ENCODE measurements around the gene SLCO3A1. TPM values are rescaled to one million over a fixed set of nuclear protein-coding genes. Genes with fewer than 3 reads are reported as not detected.

SLCO3A1 gene
- total RNA-seq, 1 donor from 2014 or later: 1.2 TPM

DNA sequence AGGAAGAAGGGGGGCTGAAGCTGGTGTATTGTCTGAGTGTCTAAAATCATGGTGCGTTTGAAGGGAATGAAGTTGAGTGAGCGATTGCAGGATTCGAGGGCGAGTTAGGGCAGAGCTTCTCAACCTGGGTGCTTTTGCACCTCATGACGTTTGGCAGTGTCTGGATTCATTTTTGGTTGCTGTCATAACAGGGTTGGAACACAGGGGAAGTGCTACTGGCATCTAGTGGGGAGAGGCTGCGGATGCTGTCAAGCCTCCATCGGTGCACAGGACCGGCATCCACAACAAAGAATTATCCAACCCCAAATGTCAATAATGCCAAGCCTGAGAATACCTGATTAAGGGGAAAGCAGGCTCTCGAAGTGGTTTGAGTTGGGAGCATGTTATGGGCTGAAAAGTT is 120.0 kb downstream of the SLCO3A1 start:
- no peak for DNase-seq

DNA sequence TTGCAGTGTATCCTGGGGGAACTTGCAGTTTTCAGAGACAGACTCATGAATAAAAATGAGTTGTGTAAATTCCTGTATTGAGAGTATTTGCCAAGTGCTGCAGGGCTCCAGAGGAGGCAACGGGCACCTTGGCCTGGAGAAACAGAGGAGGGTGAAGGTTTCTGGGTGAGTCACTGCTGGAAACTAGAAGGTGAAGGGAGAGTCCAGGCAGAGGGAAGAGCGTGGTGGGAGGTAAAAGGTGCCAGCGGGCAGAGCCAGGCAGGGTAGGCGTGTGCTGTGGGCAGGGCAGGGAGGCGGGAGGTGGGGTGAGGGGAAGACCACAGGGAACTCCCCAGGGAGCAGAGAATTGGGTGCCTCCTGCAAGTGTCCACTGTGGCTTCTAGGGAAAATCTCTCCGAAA is 120.8 kb downstream of the SLCO3A1 start:
- no peak for DNase-seq

DNA sequence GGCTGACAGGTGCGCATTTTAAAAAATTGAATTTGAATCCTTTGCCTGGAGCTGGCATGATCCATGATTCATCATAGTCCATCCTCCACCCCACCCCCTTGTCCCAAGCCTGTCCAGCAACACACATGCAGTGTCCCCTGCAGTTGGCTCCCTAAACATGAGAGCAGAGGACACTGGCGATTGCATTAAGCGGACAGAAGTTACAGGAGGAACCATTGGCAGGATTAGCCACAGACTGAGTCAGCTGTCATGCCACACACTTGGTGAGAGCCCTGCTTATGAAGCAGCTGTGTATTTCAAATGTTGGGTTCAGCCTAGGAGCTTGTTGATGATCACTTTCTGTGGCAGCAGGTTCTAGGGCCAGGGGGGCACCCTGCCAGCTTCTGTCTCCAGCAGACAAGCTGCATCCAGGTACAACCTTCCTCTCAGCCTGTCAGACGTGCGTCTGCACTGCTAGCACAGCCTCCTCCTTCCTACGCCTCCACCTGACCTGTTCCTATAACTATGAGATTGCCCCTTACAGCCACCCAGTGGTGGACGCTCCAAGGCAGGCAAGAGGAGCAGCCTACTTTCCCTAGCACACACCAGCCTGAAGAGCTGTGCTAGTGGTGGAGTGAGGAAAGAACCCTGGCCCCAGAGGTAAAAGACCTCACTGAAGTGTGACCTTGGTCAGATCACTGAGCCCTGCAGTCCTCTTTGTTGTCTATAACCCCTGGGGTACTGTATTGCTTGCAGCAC is 121.9 kb downstream of the SLCO3A1 start:
- DNase-seq: no peak

DNA sequence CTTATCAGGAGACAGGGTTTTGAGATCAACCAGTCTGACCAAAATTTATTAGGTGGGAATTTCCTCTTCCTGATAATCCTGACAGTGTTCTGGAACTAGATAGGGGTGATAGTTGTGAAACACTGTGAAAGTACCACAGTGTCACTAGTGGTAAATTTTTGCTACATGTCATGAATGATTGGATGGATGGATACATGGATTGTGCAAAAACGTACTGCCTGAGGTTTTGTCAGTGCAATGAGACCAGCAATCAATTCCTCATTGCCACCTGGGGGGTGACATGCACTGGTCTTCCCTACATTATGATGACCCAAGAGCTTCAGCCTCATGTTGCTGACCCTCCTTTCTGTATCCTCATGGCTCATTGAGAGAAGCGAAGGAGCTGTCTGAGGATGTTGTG is 123.5 kb downstream of the SLCO3A1 start:
- no peak for DNase-seq

DNA sequence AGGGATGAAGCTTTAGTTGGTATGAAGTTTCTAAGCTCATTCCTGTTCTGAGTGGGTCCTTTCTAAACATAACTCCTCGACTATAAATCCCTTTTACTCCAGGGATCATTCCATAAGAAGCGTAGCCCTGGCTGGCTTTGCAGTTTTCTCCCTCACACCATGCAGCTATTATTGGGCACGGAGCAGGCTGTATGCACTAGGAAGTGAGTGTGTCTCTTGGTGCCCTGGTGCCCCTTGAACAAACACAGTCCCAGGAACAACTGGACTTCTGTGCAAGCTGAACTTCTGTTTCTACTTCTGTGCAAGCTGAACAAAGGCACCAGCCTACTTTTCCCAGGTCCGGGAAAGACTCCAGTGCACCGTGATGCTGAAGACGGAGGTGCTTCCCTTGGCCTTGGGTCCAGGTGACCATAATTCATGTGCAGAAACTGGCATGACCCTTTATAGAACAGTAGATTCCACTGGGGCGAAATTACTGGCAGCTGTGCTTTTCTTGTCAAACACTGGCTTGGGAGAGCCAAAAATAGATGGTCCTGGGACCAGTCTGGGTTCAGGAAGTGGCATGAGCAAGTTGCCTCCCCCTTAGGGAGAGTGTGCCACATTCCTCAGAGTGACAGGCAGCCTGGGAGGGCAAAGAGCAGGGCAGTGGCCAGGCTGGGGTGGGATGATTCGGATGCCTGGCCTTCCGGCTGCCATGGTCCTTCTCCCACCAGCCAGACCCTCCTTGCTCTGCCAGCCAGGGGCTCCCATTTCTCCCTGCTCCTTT is 127.2 kb downstream of the SLCO3A1 start:
- DNase-seq: no peak

DNA sequence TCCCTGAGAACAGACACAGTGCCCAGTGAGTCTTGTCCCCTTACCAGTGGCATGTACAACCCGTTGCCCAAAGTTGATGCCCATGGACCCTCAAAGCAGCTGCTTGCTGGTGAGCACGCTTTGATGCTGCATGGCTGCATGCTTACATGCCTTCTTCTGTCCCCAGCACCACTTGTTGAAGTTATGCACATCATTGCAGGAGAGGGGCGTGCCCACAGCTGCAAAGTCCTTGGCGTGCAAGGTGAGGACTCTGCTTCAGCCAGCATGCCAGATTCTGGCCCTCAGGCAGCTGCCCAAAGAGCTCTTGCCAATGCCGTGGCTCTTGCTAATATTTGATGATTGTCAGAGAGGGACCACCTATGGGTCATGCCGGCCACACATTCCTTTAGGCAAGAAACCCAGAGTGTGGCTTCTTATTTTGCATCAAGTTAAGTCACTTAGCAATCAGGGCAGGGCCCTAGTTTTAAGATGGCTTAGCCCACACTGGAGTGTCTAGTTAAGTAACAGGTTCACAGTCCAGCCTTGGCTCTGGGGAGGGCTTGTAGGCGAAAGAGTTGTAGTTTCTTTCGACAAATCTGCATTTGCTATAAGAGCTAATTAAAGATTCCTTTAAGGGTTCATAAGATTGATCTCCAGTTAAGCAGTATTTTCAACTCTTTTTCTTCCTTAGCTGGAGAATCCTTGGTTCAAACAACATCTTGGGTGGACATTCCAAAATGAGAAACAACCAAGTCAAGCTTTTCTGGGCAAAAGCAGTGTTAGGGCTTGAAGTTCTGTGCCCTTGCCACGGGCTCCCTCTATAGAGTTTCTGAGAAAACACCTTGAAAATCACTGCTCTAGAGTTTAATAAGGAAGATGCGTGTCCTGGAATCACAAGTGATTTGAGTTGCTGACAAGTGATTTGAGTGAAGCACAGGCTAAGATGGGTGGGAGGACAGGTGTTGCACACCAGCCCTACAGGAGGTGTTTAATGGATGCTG is 128.6 kb downstream of the SLCO3A1 start:
- DNase-seq: no peak

DNA sequence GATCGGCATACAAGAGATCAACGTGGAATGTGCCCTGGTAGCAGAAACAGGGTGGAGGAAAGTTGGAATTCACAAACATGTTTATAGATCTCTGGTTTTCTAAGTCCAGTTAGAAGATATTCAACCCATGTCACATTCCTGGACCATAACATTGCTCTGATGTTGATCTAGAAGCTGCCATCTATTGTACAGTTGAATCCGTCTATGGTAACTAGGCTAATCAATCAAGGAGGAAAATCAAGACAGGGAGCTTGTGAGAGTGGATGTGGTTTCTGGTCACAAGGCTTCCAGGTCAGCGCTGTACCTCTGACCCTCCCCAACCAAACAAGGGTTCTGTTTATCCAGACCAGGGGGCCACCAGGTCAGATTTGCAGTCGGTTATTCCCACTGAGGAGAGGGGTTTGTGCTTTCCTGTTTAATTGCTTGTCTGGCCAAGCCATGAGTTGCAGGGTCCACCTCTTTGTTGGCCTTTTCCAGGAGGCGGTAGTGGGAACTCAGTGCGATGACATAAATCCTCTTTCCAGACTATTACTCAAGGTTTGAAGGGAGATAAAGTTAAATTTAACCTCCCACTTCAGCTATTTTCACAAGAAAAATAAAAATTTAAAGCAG is 130.3 kb downstream of the SLCO3A1 start:
- DNase-seq: no peak

DNA sequence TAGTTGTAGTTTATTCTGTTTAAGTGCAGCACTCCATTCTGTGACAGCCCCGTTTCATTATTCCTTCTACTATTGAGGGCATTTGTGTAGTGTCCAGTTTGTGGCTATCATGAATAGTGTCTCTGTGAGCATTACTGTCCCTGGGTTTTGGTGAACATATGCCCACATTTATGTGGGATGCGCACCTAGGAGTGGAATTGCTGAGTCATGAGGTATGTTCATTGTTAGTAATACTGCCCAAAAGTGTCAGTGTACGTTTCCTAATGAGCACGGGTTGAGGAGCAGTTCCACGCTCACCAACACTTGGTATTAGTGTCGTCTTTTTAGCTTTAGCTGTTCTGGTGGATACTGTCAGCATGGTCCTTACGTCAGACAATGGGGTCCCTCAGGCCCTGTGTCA is 131.8 kb downstream of the SLCO3A1 start:
- no peak for DNase-seq

DNA sequence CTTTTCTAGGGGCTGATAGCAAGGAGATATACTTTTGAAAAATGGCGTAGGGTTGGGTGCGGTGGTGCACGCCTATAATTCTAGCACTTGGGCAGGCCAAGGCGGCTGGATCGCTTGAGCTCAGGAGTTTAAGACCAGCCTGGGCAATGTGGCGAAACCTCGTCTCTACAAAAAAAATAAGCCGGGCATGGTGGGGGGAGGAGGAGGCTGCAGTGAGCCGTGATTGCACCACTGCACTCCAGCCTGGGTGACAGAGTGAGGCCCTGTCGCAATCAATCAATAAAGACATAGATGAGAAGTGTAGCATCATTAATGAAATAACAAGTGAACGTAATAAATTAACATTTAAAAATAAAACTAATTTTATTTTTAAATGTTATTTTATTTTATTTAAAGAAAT is 134.6 kb downstream of the SLCO3A1 start:
- no peak for DNase-seq

DNA sequence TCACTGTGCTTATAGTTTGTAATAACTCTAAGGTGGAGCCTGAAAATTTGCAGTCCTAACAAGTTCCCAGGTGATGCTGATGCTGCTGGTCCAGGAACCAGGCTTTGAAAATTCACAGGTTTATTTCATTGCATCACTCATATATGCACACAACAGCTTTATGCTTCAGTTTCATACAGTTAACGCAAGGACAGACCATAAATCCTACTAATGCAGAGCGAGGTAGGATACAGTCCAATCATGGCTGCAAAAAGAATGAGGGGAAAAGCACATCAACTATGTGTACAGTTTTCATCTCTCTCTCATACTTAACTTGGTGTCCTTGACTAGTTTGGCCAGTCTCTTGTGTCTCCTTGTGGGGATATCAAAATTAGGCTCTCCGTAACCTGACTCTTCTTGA is 135.1 kb downstream of the SLCO3A1 start:
- no peak for DNase-seq

DNA sequence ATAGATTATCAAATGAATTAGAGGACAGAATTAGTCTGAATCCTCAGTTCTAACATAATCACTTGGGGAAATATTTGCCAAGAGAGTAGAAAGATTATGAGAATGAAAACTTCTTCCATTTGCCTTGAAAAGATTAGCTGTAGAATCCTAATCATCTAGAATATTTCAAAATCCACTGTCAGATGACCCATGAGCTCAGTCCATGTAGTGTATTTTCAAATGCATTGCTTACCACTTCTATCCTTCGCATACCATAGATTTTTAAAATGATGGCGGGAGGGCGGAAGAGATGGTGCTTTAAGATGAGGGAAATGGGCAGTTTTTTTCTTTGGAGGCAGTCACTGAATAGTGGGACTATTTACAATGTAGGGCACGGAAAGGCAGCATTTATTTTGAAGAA is 136.3 kb downstream of the SLCO3A1 start:
- no peak for DNase-seq

DNA sequence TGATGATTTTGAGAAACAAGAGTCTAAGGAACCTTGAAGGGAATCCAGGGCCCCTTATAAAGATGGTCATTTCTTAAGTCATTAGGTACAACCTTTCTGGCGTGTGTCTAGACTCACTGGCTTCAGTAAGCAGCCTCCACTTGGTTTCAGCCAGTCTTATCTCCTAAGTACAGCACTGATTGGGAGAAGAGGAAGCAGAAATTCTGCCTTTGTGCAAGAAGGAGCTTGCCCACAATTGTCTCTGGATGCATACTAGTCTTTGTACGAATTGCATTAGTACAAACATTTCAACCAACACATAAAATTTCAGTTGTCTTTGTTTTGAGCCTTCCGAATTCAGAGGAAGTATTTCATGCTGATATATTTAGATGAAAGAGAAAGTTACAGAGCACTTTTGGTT is 139.4 kb downstream of the SLCO3A1 start:
- no peak for DNase-seq

DNA sequence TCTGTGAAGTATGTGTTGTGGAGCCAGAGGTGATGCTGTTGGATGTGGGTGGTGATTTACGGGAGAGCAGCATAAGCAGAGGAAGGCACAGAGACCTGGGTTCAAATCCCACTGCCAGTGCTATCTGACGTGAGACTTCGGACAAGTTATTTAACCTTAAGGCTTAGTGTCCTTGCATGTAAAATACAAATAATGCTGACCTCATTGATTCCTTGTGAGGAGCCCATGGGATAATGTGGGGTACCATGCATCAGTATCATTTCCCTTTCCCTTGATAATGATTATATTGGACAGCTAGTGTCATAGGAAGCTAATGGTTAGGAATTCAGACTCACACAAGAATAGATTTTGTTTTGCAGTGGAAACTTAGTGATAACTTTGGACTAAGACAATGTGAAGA is 141.6 kb downstream of the SLCO3A1 start:
- no peak for DNase-seq

DNA sequence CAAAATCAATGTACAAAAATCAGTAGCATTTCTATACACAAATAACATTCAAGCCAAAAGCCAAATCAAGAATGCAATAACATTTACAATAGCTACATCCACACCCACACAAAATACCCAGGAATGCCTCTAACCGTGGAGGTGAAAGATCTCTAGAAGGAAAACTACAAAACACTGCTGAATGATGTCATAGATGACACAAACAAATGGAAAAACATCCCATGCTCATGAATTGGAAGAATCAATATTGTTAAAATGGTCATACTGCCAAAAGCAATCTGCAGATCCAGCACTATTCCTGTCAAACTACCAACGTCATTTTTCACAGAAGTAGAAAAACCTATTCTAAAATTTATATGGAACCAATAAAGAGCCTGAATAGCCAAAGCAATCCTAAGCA is 143.7 kb downstream of the SLCO3A1 start:
- no peak for DNase-seq

DNA sequence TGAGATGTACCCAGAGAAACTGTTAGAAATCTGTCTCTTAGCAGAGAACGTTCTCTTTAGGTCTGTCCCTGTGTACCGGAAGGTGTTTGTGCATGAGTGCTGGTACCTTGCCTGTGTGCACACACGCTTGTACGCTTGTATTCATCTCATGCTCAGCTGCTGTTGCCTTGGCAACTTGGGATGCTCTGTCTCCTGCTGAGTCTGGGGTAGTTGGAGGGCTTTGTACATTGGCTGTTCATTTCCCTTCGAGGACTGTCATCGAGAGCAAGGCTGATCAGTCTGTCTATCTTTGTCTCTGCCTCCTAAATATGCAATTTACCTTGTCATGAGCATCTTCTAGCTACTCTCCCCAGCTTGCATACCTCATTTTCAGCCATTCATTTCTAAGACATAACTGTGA is 147.2 kb downstream of the SLCO3A1 start:
- no peak for DNase-seq

DNA sequence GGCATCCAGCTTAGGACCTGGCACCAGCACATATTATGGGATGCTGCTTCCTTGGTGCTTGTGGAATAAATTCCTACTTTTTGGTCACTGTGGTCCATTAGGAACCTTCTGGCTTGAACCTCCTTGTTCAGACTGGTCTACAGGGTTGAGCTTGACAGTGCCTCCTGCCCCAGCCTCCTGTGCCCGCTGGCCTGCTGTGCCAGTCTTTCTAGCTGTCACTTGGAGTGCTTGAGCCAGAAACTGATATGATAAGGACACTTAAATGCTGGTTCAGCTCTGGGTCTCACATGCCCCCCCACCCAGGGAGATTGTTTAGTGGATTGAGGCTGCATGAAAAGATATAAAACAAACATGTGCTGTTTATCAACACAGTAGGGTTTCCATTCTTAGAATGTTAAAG is 147.8 kb downstream of the SLCO3A1 start:
- DNase-seq: no peak

DNA sequence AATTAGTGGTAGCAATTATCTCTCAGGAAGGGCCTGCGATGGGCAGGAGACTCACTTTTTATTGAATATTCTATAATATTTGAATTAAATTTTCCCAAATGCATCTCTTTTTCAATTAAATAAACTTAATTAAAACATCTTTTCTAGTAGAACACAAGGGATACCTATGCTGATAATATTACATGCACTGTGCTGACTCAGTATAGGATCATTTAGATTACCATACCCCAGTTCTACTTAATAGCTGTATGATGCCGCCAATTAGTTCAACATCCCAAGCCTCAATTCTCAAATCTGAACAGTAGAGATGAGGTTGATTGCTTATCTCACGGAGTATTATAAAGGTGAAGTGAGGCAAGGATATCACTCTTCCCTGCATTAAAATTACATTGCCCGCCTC is 149.2 kb downstream of the SLCO3A1 start:
- DNase-seq: no peak

DNA sequence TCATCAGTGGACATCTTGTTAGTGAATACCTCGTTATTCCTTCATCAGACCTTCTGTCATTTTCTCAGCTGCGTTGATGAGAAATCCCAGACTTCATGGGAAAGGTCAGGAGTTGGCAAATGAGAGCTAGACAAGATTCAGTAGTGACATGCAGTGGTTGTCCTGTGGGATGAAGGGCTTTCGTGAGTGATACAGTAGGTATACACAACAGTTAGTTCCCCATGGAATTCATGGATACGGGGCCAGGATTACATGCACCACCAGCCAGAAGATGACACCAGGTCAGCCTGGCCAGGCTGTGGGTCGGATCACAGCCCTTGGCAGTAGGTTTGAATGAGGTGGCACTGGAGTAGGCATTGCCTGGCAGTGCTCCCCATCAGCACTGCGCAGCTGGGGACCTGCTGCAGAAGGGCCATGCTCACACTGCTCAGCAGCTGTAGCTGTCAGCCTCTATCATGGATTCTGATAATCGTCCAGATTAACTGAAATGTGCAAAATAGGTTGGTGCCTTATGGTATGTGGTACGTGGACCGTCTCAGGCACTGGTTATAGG is 150.1 kb downstream of the SLCO3A1 start:
- no peak for DNase-seq

DNA sequence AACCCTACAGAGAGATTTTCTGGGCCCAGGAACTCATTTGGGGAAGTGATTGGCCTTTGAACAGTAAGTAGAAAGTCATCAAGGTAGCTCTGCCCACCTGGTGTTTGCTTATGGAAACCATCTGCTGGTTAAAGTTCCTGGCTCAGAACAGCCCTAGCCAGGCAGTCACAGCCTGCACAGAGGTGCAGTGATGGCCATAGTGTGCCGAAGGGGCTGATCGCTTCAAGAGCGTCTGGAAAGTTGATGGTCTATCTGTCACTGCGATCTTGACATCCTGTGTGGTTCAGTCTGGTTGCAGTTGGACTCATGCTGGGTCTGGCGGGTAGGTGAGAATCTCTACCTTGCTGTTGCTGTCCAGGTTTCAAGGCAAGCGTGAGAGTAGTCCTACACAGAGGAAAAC is 151.6 kb downstream of the SLCO3A1 start:
- DNase-seq: no peak

DNA sequence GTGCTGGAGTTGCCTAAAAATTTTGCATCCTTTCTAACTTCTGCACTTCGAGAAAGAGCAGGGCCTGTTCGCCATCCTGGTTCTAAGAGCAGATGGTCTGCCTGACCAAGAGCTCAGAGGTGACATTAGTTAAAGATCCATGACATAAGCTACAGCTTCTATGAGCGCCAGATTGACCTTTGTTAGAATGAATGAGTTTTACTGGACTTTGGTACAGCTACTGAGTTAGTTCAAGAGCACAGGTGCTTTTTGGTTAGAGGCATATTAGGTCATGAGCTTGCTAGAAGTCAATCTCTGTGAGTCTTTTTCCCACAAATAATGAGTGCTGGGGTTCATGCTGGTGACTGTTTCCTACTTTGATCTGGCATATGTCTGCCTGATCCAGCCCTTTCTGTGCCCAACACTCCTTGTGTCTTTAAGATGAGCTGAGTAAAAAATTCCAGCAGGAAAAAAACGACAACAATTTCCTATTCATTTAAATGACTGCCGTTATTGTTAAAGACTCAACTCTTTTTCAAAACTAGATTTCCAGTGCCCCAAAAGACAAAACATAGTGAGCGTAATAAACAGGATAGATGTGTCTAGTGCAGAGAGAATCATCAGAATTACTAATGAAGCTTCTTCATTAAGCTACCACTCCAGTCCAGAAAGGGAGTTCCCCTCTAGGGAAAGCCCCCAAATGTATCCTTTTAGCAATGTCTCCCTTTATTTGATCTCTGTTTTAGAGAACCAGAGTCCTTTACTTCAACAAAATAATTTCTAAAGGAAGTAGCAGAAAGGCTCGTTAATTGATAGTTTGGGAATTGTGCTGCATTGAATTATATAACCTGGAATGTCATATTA is 152.9 kb downstream of the SLCO3A1 start:
- DNase-seq: no peak

DNA sequence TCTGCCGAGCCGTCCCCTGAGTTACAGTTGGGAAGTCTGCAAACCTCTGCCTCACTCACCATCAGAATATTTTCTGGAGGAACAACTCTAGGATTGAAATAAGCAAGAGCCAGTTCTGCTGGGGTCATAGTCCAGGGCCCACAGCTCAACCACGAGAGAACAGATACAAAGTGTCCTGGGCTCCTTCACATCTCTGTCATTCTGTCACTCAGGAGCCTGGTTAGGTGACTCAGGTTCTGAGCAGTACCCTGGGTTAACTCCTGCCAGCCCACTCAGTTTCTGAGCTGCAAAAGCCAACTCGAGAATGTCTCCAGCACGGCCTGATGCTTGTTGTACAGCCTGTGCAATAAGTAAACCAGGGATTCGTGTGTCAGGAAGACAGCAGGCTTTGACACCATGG is 155.7 kb downstream of the SLCO3A1 start:
- DNase-seq: no peak

Measured in dermis blood vessel endothelial cell (primary cell).